ENCODE results near the gene PGRMC2.
"Not testable (repeated sequence)": the region's sequence is repeated elsewhere in the genome, so short reads cannot be mapped to it uniquely, and the experiment has no call there.

PGRMC2 gene

GRCh38 chr4:128265550-128265949 is 22.1 kb downstream of the PGRMC2 start:
- not testable (repeated sequence) for DNase-seq

- DNase-seq: not testable (repeated sequence)
Measured at GRCh38 chr4:128259889-128260288, 27.7 kb downstream of the PGRMC2 start.

- DNase-seq: not testable (repeated sequence)
Measured at GRCh38 chr4:128258166-128258565, 29.4 kb downstream of the PGRMC2 start.

GRCh38 chr4:128256539-128256938 is 31.1 kb downstream of the PGRMC2 start:
- no peak for DNase-seq

GRCh38 chr4:128255906-128256305 is 31.7 kb downstream of the PGRMC2 start:
- DNase-seq: no peak

- DNase-seq: no peak
Measured at GRCh38 chr4:128249787-128250668, 37.6 kb downstream of the PGRMC2 start.

GRCh38 chr4:128247906-128248305 is 39.7 kb downstream of the PGRMC2 start:
- no peak for DNase-seq

- DNase-seq: not testable (repeated sequence)
Measured at GRCh38 chr4:128245391-128245790, 42.2 kb downstream of the PGRMC2 start.

- no peak for DNase-seq
Measured at GRCh38 chr4:128244379-128244778, 43.2 kb downstream of the PGRMC2 start.

GRCh38 chr4:128242601-128243000 is 45.0 kb downstream of the PGRMC2 start:
- no peak for DNase-seq

GRCh38 chr4:128241981-128242380 is 45.6 kb downstream of the PGRMC2 start:
- no peak for DNase-seq

- DNase-seq: no peak
Measured at GRCh38 chr4:128241425-128241913, 46.1 kb downstream of the PGRMC2 start.

GRCh38 chr4:128241019-128241418 is 46.6 kb downstream of the PGRMC2 start:
- no peak for DNase-seq

- DNase-seq: no peak
Measured at GRCh38 chr4:128234836-128235235, 52.8 kb downstream of the PGRMC2 start.

- DNase-seq: no peak
Measured at GRCh38 chr4:128232719-128233118, 54.9 kb downstream of the PGRMC2 start.

GRCh38 chr4:128228845-128229795 is 58.5 kb downstream of the PGRMC2 start:
- no peak for DNase-seq

- peak; percentile 33 for DNase-seq
Measured at GRCh38 chr4:128227991-128228571, 59.5 kb downstream of the PGRMC2 start.

- DNase-seq: no peak
Measured at GRCh38 chr4:128225148-128225547, 62.5 kb downstream of the PGRMC2 start.

GRCh38 chr4:128221586-128221985 is 66.0 kb downstream of the PGRMC2 start:
- no peak for DNase-seq

- DNase-seq: peak; percentile 33
Measured at GRCh38 chr4:128220286-128221235, 67.1 kb downstream of the PGRMC2 start.
